Stimulated activated naive CD8-positive, alpha-beta T cell treated with anti-CD3 and anti-CD28 coated beads, Interleukin-15, Interleukin-2, amounts not matched to agents 100 U/mL and 50 U/mL, for 24 hours (primary cell): Measurements from ENCODE around the gene TRMT2B.
"Not testable (repeated sequence)": the region's sequence is repeated elsewhere in the genome, so short reads cannot be mapped to it uniquely, and the experiment has no call there.

Experiments used
- ATAC-seq: fragments of 150-1000 bp; cut with Tn5 transposase; one replicate; pipeline ENCODE4 v1.10.0; 2021
- DNase-seq: peaks from one replicate; pipeline ENCODE4 v3.0.0; 2021

TRMT2B gene

GRCh38 chrX:100999451-100999850 is 52.5 kb downstream of the TRMT2B start:
- ATAC-seq (no peak), DNase-seq (no peak)

GRCh38 chrX:100995469-100995868 is 56.4 kb downstream of the TRMT2B start:
- peak; percentile 29 for DNase-seq
- ATAC-seq: peak; percentile 78

- ATAC-seq: peak; percentile 95
- peak; percentile 4 for DNase-seq
These were observed 57.3 kb downstream of the TRMT2B start for GRCh38 chrX:100994352-100995281.

GRCh38 chrX:100990139-100990538 is 61.8 kb downstream of the TRMT2B start:
- ATAC-seq (no peak), DNase-seq (no peak)

GRCh38 chrX:100984818-100985217 is 67.1 kb downstream of the TRMT2B start:
- ATAC-seq: no peak
- DNase-seq: no peak

GRCh38 chrX:100981498-100981845 is 70.4 kb downstream of the TRMT2B start:
- not testable (repeated sequence) for ATAC-seq, DNase-seq

GRCh38 chrX:100980608-100981497 is 71.1 kb downstream of the TRMT2B start:
- DNase-seq (no peak), ATAC-seq (no peak)

- DNase-seq (no peak), ATAC-seq (no peak)
These were observed 71.9 kb downstream of the TRMT2B start for GRCh38 chrX:100979881-100980607.

- no peak for ATAC-seq
These were observed 75.7 kb downstream of the TRMT2B start for GRCh38 chrX:100976211-100976610.

GRCh38 chrX:100975212-100975611 is 76.7 kb downstream of the TRMT2B start:
- ATAC-seq (no peak), DNase-seq (no peak)

More at GRCh38 chrX:100976211-100976610, 75.7 kb downstream of the TRMT2B start:
- DNase-seq: no peak

GRCh38 chrX:100973411-100973810 is 78.5 kb downstream of the TRMT2B start:
- no peak for DNase-seq
- no peak for ATAC-seq

GRCh38 chrX:100969936-100970335 is 82.0 kb downstream of the TRMT2B start:
- ATAC-seq (no peak), DNase-seq (no peak)

- DNase-seq: no peak
- no peak for ATAC-seq
These were observed 82.5 kb downstream of the TRMT2B start, which contains the start of gene ARL13A for GRCh38 chrX:100969408-100969807. Gene ARL13A (plus strand): TSS chrX:100969708. CDS start chrX:100973690, 3,982 bp downstream.

GRCh38 chrX:100964362-100964761 is 87.5 kb downstream of the TRMT2B start:
- ATAC-seq: no peak
- DNase-seq: no peak

- DNase-seq: no peak
These were observed 89.1 kb downstream of the TRMT2B start for GRCh38 chrX:100962811-100963210.

More at GRCh38 chrX:100962811-100963210, 89.1 kb downstream of the TRMT2B start:
- ATAC-seq: no peak
